ENCODE measurements around the gene SLC26A8. TPM values are rescaled to one million over a fixed set of nuclear protein-coding genes. Genes with fewer than 3 reads are reported as not detected.

Gene SLC26A8
- total RNA-seq, 1 donor from 2014 or later = not detected

- Histone ChIP-seq H3K36me3 (peaks cover 4% of the 10 kb centered on the region), H3K4me1 (peaks cover 66% of the 10 kb centered on the region), H3K27ac (replicated peaks) (no peak overlapping the region), H3K9me3 (replicated peaks) (no peaks in the 10 kb centered on the region), H3K4me3 (no peak overlapping the region), H3K27me3 (ENCODE audit: low read depth) (no peaks in the 10 kb centered on the region)
- TF ChIP-seq CTCF (IDR thresholded peaks at IDR 0.05; ENCODE audit: borderline replicate concordance) = no peak
- DNase-seq = no peak
- intact Hi-C loops (cut with micrococcal nuclease) = no loop called here
These were observed 42.4 kb upstream of the SLC26A8 start for GRCh38 chr6:36066817-36067216.

GRCh38 chr6:36065916-36066315 is 41.5 kb upstream of the SLC26A8 start:
- no peaks in the 10 kb centered on the region for H3K9me3 ChIP-seq (replicated peaks)
- no peak overlapping the region for H3K27ac ChIP-seq (replicated peaks)
- intact Hi-C loops (cut with micrococcal nuclease) = no loop called here
- no peak overlapping the region for H3K4me3 ChIP-seq
- no peaks in the 10 kb centered on the region for H3K27me3 ChIP-seq (ENCODE audit: low read depth)
- H3K4me1 ChIP-seq = peaks cover 66% of the 10 kb centered on the region
- peaks cover 4% of the 10 kb centered on the region for H3K36me3 ChIP-seq
- no peak for TF ChIP-seq CTCF (IDR thresholded peaks at IDR 0.05; ENCODE audit: borderline replicate concordance)
- DNase-seq = no peak

- no peaks in the 10 kb centered on the region for H3K9me3 ChIP-seq (replicated peaks)
- H3K36me3 ChIP-seq = peaks cover 15% of the 10 kb centered on the region
- peaks cover 66% of the 10 kb centered on the region for H3K4me1 ChIP-seq
- H3K27ac ChIP-seq (replicated peaks) = no peak overlapping the region
- no peaks in the 10 kb centered on the region for H3K27me3 ChIP-seq (ENCODE audit: low read depth)
- H3K4me3 ChIP-seq = no peak overlapping the region
- intact Hi-C loops (cut with micrococcal nuclease) = no loop called here
- TF ChIP-seq CTCF (IDR thresholded peaks at IDR 0.05; ENCODE audit: borderline replicate concordance) = no peak
- no peak for DNase-seq
These were observed 40.4 kb upstream of the SLC26A8 start for GRCh38 chr6:36064770-36065396.

- intact Hi-C loops (cut with micrococcal nuclease) = no loop called here
- peaks cover 53% of the 10 kb centered on the region for H3K4me1 ChIP-seq
These were observed 39.0 kb upstream of the SLC26A8 start for GRCh38 chr6:36063318-36064060.

GRCh38 chr6:36062247-36062646 is 37.8 kb upstream of the SLC26A8 start:
- no peaks in the 10 kb centered on the region for H3K27me3 ChIP-seq (ENCODE audit: low read depth)
- no peak overlapping the region for H3K4me3 ChIP-seq
- TF ChIP-seq CTCF (IDR thresholded peaks at IDR 0.05; ENCODE audit: borderline replicate concordance) = no peak
- intact Hi-C loops (cut with micrococcal nuclease) = no loop called here
- H3K4me1 ChIP-seq = peaks cover 41% of the 10 kb centered on the region
- no peaks in the 10 kb centered on the region for H3K9me3 ChIP-seq (replicated peaks)
- H3K27ac ChIP-seq (replicated peaks) = no peak overlapping the region
- no peak for DNase-seq
- H3K36me3 ChIP-seq = peaks cover 21% of the 10 kb centered on the region

More at GRCh38 chr6:36063318-36064060, 39.0 kb upstream of the SLC26A8 start:
- no peak for DNase-seq
- Histone ChIP-seq H3K4me3 (no peak overlapping the region), H3K27ac (replicated peaks) (no peak overlapping the region), H3K36me3 (peaks cover 21% of the 10 kb centered on the region), H3K27me3 (ENCODE audit: low read depth) (no peaks in the 10 kb centered on the region), H3K9me3 (replicated peaks) (no peaks in the 10 kb centered on the region)
- no peak for TF ChIP-seq CTCF (IDR thresholded peaks at IDR 0.05; ENCODE audit: borderline replicate concordance)
